K562 (cell line): ENCODE results near the gene CFAP52.

Source experiments
- CBFB ChIP-seq: sonication (generic); formaldehyde crosslinking; IDR thresholded peaks from 2 replicates; pipeline ENCODE4 v1.4.0; 2020; ENCODE audit warnings: mild to moderate bottlenecking, missing genetic modification reagents
- NFXL1 ChIP-seq: fragments of 450-650 bp; formaldehyde crosslinking; IDR thresholded peaks from 2 replicates; pipeline ENCODE4 v1.4.0; 2021; ENCODE audit warnings: mild to moderate bottlenecking
- PATZ1 ChIP-seq: fragments of 250-450 bp; sonication (Bioruptor Pico); IDR thresholded peaks from 2 replicates; pipeline ENCODE4 v1.5.0; 2020; ENCODE audit warnings: mild to moderate bottlenecking, borderline replicate concordance
- POLR2AphosphoS5 ChIP-seq: IDR thresholded peaks from 2 replicates; pipeline ENCODE4 v1.6.1; 2011; ENCODE audit warnings: mild to moderate bottlenecking, low read depth, low read length, moderate library complexity; ENCODE audit not compliant: control insufficient read depth, insufficient read depth
- SMARCE1 ChIP-seq: fragments of 450-650 bp; IDR thresholded peaks from 2 replicates; pipeline ENCODE4 v1.7.1; 2016; ENCODE audit warnings: mild to moderate bottlenecking
- SMC3 ChIP-seq: conservative IDR thresholded peaks from 2 replicates; pipeline ENCODE4 v1.6.1; 2011; ENCODE audit warnings: low read depth, low read length, improper control_type of control experiment; ENCODE audit not compliant: insufficient read depth
- SNAPC5 ChIP-seq: fragments of 250-450 bp; sonication (Bioruptor Pico); IDR thresholded peaks from 2 replicates; pipeline ENCODE4 v1.8.0; 2021; ENCODE audit warnings: moderate library complexity, mild to moderate bottlenecking, inconsistent platforms
- TCF7 ChIP-seq: sonication (generic); IDR thresholded peaks from 2 replicates; pipeline ENCODE4 v1.6.1; 2016; ENCODE audit warnings: antibody characterized with exemption, borderline replicate concordance
- TEAD4 ChIP-seq, 2 experiments: sonication (generic) in 1 of 2; formaldehyde crosslinking in 1 of 2; IDR thresholded peaks; 2 replicates each; pipeline versions ENCODE4 v1.6.1 to v1.8.0; 2012 to 2022; ENCODE audit warnings: borderline replicate concordance in 1 of 2, inconsistent platforms in 1 of 2, low read length in 1 of 2, mild to moderate bottlenecking in 1 of 2, missing genetic modification reagents in 1 of 2
- ZNF274 ChIP-seq: IDR thresholded peaks from 2 replicates; pipeline ENCODE4 v1.6.1; 2011; ENCODE audit warnings: low read depth, mild to moderate bottlenecking, low read length, moderate library complexity, borderline replicate concordance
- ZNF354B ChIP-seq: fragments of 250-450 bp; sonication (Bioruptor Pico); IDR thresholded peaks from 2 replicates; pipeline ENCODE4 v1.4.0; 2020
- TF ChIP-seq, protein P1 (sequence below), 3 experiments: IDR thresholded peaks in 2 of 3; conservative IDR thresholded peaks in 1 of 3; 2 replicates each; pipeline ENCODE4 v1.5.1; 2011 to 2012; ENCODE audit warnings: low read length in 3 of 3, mild to moderate bottlenecking in 3 of 3, control low read depth in 2 of 3, improper control_type of control experiment in 1 of 3, inconsistent platforms in 1 of 3, low read depth in 1 of 3, mixed read lengths in 1 of 3, moderate library complexity in 1 of 3; ENCODE audit not compliant: insufficient read depth in 2 of 3

GRCh38 chr17:9646546-9646885, 70.1 kb downstream of the CFAP52 start:
- TF ChIP-seq PATZ1 (CRISPR knock-in tag) = no peak
- no peak for TF ChIP-seq POLR2AphosphoS5
- TF ChIP-seq TEAD4 (IDR thresholded peaks at IDR 0.05; ENCODE audit: low read length) = no peak
- TF ChIP-seq TEAD4 (CRISPR knock-in tag; IDR thresholded peaks at IDR 0.05; ENCODE audit: borderline replicate concordance) = no peak
- no peak for TF ChIP-seq NFXL1 (CRISPR knock-in tag)
- no peak for TF ChIP-seq ZNF354B (CRISPR knock-in tag)
- TF ChIP-seq, protein P1, sequence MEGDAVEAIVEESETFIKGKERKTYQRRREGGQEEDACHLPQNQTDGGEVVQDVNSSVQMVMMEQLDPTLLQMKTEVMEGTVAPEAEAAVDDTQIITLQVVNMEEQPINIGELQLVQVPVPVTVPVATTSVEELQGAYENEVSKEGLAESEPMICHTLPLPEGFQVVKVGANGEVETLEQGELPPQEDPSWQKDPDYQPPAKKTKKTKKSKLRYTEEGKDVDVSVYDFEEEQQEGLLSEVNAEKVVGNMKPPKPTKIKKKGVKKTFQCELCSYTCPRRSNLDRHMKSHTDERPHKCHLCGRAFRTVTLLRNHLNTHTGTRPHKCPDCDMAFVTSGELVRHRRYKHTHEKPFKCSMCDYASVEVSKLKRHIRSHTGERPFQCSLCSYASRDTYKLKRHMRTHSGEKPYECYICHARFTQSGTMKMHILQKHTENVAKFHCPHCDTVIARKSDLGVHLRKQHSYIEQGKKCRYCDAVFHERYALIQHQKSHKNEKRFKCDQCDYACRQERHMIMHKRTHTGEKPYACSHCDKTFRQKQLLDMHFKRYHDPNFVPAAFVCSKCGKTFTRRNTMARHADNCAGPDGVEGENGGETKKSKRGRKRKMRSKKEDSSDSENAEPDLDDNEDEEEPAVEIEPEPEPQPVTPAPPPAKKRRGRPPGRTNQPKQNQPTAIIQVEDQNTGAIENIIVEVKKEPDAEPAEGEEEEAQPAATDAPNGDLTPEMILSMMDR (IDR thresholded peaks at IDR 0.05 in 2 of 3, conservative IDR thresholded peaks at IDR 0.05 in 1 of 3; ENCODE audit: insufficient read depth in 2 of 3, low read depth in 1 of 3, low read length in 3 of 3) = no peak
- no peak for TF ChIP-seq TCF7
- TF ChIP-seq ZNF274 = no peak
- TF ChIP-seq SMARCE1 = no peak
- no peak for TF ChIP-seq SNAPC5 (CRISPR knock-in tag)
- TF ChIP-seq SMC3 = no peak
- no peak for TF ChIP-seq CBFB (CRISPR knock-in tag)
